Kasumi-1 (cell line): ENCODE data around the gene CCDC85B.

Source experiments
- DNase-seq, 2 experiments: peaks; one replicate each; lab custom pipeline; 2025; lab: John Stamatoyannopoulos, UW

Gene CCDC85B

DNA sequence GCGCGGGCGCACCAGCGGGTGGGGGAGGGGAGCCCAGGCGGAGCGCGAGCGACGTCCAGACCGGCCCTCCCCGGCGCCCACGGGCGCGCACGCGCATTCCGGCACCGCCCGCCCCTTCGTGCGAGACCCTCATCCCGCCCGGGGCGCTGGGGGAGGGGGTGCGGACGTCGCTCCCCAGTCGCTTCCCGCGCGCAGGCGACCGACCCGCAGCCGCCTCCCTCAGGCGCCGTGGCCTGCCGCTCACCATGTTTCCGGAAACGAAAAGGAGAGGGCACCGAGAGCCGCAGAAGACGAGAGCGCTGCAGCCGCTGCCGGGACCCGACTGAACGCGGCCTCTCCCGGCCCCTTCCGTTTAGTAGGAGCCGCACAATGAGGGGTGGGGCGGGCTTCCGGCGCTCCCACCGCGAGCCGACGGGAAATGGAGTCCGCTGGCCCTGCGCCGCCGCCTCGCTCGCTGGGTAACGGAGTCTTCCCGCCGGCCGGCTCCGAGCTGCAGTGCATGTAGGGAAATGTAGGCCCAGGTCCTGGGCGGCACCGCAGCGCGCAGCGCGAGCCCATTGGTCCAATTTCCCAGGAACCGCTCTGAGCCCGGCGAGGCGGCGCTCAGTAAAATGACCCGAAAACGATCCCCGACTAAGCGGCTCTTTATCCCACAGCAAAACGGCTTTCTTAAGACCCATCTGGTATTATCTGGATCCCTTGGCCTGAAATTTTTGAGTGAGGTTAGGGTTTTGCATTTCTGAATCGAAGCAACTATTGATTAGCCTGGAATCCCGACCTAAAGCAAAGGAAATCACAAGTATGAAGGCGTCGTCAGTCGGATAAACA is 32.4 kb upstream of the CCDC85B start, which contains the start of gene CFL1:
TSS of gene CFL1 (minus strand) at position 328 of the 828 bp plus-strand sequence. CDS start at position 247, 81 bp downstream.
- peak; percentile 96 to 97 for DNase-seq

DNA sequence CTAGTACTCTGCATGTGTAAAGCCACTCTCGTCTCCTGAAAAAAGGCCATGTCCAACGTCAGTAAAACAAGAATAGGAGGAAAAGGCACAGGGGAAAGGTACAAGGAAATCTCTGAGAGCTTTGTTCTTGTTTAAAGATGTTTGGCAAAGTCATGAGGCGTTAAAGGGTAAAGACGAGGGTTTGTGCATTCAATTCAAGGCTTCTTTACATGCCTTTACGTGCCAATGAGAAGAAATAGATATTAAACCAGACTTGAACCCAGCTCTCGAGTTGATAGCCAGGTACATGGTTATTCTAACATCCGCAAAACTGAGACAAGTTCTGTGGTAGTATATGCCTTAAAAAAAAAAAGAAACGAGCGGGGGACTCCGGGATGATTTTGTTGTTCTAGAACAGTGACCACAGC is 31.8 kb upstream of the CCDC85B start:
- peak; percentile 54 to 63 for DNase-seq

DNA sequence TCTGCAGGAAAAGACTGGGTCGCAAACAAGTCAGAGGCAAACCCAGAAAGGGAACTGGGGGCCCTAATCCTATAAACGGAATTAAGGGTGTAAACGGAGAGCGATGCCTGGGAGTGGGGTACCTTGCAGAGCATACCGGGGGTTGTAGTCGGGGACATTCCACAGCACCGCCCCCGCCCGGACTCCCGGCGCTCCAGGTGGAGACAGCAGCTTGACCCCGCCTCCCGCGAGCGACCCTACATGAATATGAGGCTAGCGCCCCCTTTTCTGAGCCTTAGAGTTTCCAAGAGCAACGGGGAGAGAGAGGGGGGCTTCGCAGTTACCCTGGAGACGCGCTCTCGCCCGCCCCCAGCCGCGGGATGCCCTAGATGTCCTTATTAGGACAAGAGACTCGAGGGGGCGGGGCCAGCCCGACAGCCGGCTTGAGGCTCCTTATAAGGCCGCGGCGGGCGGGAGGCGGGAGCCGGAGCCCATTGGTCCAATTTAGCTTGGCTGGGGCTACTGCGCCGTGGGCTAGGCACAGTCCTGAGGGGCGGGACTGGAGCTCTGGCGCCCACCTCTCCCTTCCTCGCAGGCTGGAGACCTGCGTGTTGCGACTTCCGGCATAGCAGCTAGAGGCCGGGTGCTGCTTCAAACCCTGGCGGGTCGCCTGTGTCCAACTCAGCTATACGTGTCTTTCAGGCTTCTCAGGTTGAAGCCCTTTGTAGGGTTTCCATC is 31.2 kb upstream of the CCDC85B start:
- peak; percentile 97 to 98 for DNase-seq

DNA sequence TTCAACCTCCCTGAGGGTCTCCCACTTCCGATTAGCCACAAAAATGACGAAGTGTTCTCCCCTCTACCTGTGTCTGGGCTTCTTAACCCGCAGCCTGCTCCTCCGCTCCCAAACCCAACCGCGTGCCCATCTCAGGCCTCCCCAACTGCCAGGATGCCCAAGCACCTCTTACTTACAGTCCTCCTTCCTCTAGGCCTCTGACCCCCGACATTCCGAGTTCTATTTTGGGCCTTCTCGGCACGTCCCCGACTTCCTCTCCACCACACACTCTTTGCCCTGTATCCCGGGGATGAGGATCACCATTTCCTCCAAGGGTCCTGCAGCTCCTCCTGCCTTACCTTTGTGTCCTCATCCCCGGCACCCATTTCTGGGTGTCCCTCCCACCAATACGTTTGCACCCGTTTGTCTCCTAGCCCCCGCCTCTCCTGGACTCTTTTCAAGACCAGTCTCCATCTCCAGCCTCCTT is 30.6 kb upstream of the CCDC85B start:
- peak; percentile 50 to 69 for DNase-seq

DNA sequence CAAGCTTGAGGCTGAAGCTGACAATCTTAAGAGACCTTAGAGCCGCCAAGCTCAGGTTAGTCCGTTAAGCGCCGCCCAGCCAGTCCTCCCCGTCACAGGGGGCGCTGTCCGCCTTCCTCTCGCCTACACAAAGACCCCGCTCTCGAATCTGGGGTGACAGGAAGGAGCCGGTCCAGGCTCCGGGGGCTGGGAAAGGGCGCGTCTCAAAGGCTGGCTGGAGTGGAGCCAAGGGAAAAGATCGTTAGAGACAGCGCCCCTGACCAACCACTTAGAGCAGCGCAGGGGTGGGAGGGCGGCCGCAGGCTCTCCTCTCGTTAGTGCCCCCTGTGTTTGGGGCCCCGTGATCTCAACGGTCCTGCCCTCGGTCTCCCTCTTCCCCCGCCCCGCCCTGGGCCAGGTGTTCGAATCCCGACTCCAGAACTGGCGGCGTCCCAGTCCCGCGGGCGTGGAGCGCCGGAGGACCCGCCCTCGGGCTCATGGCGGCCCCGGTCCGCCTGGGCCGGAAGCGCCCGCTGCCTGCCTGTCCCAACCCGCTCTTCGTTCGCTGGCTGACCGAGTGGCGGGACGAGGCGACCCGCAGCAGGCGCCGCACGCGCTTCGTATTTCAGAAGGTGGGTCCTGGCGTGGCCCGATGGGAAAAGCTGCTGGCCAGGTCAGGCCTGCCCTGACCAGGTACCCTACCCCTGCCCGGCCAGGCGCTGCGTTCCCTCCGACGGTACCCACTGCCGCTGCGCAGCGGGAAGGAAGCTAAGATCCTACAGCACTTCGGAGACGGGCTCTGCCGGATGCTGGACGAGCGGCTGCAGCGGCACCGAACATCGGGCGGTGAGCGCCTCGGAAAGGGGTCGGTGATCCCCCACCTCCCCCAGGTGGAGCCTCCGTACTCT is 30.0 kb upstream of the CCDC85B start, which contains the start of gene MUS81:
TSS of gene MUS81 (plus strand) at position 156 of the 887 bp plus-strand sequence. CDS start at position 477, 321 bp downstream.
- peak; percentile 98 to 99 for DNase-seq

DNA sequence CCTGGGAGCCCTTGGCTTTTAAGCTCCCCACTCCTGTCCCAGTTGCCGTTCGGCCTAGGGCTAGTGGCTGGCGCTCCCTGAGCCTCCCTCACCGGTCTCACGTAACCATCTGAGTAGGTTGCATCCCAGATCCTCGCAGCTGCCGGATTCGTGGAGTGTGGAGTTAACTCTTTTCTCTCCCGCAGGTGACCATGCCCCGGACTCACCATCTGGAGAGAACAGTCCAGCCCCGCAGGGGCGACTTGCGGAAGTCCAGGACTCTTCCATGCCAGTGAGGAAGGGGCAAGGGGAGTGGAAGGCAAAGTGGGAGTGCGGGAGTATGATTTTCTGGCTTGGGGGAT is 29.3 kb upstream of the CCDC85B start:
- no peak for DNase-seq

DNA sequence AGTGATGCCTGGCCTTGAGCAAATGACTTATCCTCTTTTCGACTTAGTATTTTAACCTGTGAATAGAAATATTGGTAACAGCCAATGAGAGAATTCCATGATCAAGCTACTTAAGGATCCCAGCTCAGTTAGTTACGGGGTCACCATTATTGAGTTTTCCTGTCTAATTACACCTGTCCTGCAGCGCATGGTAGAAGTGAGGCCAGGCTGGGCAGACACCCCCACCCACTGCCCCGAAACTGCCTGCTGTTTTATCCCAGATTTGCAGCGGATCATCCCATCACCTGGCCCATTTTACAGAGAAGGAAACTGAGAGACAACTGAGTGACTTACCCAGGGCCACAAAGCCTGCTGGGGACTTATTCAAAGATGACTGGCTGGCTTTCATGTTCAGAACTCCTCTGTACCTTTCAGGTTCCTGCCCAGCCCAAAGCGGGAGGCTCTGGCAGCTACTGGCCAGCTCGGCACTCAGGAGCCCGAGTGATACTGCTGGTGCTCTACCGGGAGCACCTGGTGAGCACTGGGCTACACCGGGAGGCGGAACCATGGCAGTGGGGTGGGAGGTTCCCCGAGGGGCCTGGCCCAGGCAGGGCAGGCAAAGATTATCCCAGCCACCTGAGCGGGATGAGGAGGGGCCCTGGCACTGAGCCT is 28.8 kb upstream of the CCDC85B start:
- DNase-seq: no peak

DNA sequence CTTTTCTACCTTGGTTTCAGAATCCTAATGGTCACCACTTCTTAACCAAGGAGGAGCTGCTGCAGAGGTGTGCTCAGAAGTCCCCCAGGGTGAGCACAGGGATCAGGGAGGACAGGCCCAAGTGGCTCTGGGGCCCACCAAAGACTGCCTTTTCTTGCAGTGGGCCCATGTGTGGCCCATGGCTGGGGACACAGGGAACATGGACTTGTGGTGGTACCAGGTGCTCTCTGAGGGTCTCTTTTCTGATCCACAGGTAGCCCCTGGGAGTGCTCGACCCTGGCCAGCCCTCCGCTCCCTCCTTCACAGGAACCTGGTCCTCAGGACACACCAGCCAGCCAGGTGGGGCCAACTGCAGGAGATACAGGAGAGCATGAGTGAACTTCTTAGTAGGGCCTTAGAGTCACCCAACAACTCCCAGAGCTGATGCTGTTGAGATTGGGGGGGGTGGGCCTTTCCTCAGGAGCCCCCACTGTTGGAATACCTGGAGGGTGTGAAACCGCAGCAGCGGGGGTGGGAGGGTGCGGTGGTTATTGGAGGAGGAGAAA is 28.2 kb upstream of the CCDC85B start:
- no peak for DNase-seq

DNA sequence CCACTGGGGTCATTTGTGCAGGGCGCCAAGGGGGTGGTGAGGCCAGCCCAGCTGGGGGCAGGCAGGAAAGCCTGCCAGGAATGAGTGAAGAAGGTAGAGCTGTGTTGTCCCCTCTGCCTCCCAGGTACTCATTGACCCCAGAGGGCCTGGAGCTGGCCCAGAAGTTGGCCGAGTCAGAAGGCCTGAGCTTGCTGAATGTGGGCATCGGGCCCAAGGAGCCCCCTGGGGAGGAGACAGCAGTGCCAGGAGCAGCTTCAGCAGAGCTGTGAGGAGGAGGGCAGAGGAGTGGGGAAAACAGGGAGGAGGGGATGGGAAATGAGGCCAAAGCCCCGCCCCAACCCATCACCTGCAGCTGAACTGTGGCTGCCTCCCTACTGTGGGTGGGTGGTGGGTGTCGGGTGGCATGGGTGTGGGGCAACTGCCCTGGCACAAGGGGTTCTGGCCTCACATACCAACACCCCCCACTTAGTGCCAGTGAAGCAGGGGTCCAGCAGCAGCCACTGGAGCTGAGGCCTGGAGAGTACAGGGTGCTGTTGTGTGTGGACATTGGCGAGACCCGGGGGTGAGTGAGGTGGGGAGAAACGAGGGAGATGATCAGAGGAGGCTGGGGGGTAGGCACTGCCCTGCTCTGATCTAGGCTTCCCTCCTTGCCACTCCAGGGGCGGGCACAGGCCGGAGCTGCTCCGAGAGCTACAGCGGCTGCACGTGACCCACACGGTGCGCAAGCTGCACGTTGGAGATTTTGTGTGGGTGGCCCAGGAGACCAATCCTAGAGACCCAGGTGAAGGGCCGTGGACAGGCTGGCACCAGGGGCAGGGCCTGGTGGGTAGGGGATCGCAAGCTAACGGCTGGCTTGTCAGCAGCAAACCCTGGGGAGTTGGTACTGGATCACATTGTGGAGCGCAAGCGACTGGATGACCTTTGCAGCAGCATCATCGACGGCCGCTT is 27.3 kb upstream of the CCDC85B start:
- no peak for DNase-seq

DNA sequence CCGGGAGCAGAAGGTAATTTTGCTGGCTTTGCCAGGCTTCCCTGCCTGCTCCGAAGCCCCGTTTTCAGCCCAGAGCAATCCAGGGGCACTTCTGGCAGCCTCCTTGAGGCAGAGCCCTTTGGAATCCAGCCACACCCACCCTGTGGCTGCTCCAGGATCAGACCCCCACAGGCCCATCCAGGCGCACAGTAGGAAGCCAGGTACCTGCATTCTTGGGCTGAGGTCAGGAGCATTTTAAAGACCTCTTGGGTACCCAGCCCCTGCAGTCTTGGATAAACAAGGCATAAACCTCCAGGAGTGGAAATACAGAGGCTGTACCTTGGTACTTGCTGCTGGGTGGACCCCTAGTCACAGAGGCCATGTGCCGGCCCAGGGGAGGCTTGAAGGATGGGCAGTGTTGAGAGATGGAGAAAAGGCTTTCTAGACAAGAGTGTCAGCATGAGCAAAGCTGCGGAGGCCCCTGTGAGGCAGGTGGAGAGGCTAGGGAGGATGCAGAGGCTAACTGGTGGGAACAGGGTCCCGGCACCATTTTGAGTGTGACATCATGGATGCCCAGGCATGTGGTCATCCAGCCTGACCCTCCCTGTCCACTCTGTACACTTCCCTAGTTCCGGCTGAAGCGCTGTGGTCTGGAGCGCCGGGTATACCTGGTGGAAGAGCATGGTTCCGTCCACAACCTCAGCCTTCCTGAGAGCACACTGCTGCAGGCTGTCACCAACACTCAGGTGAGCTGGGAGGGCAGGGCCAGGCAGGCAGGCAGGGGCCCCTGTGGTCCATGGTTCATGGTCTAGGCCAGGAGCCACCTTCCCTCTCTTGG is 26.4 kb upstream of the CCDC85B start:
- no peak for DNase-seq

DNA sequence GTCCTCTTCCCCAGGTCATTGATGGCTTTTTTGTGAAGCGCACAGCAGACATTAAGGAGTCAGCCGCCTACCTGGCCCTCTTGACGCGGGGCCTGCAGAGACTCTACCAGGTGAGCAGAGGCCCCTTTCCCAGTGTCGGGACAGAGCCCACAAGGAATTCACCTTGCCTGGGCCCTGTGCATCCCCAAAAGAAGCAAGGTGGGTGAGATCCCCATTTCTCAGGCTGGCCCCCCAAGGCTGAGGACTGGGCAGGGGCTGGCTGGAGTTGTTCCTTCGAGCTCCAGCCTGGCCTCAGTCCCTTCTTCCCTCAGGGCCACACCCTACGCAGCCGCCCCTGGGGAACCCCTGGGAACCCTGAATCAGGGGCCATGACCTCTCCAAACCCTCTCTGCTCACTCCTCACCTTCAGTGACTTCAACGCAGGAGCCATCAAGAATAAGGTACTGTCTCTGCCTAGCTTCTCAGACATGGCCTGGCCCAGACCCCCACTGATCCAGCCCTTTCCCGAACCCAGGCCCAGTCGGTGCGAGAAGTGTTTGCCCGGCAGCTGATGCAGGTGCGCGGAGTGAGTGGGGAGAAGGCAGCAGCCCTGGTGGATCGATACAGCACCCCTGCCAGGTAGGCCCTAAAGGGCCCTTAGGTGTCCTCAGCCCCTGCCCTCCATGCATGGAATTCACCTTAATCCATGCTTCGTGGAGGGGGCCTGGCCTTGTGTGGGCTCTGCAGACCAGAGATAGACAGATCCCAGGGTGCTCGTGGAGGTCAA is 25.6 kb upstream of the CCDC85B start:
- DNase-seq: no peak

DNA sequence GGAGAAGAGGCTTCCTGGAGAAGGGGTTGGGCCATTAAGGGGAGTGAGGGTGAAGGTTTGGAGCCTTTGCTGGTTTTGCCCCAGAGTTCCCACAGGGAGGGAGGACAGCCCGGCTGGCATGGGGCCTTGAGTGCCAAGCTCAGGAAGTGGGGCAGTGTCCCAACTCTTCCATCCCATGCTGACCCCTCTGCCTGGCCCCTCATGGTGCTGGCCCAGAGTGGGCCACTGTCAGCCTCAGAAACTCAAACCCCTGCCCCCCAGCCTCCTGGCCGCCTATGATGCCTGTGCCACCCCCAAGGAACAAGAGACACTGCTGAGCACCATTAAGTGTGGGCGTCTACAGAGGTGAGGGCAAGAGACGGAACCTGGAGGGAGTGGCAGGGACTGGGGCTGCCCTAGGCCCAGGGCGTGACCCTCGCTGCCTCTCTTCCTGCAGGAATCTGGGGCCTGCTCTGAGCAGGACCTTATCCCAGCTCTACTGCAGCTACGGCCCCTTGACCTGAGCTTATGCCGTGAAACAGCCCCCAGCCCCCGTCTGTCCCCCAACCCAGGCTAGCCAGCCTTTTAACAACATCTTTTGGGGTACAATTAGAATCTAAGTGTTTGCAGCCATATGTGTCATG is 24.8 kb upstream of the CCDC85B start:
- no peak for DNase-seq

DNA sequence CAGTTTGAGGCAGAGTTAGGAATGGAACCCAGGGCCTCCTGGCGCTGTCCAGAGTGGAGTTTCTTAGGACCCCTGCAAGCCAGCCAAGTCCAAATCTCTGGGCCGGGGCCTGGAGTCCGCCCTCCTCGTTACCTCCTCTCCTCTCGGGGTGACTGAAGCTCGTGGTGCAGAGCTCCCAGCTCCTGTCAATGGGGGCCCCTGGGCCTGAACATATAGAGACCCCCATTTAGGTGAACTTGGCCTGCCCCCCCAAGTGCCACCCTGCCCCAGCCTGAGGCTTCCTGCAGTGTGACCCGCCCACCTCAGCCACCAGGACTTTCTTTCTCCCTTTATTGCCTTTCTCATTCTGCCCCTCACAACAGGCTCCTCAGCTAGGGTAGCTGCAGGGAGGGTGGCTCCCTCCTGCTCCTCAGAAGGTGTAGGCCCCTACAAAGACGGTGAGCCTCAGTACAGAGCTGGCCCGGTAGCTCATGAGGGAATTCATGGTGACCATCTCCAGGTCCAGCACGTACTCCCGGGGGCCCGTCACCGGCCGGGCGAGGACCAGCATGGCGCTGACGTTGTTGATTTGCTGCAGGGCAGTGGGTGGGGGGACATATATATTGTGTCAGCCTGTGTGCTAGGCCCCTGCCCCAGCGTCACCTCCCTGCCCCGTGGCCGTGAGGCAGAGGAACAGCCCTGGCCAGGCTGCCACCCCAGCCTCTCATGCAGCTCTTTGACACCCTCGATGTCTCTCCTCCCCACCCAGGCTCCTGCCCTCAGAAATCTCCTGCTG is 23.8 kb upstream of the CCDC85B start:
- DNase-seq: no peak

DNA sequence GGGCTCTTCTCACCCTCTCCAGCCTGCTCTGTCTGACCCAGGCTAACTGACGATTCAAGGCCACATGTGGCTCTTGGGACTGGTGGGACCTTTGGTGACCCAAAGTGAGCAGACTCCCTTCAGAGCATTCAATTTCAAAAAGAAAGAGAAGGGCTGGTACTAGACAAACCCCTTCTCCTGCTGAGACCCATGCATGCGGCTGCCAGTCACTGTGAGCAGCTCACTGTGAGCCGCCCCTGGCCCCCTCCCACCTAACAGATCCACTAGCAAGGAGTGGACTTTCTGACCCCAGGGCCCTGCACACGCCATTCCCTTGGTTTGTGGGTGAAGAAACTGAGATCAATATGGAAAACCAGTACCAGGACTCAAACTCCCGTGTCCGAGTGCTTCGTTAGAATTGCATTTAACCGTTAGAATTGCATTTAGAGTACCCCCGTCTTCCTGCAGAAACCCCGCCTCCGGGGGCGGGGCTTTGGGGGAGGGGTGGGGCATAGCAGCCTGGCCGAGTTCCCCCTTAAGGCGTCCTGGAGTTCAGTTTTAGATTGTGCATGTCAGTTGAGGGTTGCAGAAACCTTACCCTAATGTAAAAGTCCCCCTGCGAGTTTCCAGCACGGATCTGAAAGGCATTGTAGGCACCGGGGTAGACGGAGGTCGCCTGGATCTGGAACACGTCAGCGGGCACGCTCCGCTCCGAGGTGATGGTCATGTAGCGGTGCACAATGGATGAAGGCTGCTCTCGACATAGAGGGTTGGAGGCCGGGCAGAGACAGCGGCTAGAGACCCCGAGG is 23.0 kb upstream of the CCDC85B start:
- DNase-seq: no peak

DNA sequence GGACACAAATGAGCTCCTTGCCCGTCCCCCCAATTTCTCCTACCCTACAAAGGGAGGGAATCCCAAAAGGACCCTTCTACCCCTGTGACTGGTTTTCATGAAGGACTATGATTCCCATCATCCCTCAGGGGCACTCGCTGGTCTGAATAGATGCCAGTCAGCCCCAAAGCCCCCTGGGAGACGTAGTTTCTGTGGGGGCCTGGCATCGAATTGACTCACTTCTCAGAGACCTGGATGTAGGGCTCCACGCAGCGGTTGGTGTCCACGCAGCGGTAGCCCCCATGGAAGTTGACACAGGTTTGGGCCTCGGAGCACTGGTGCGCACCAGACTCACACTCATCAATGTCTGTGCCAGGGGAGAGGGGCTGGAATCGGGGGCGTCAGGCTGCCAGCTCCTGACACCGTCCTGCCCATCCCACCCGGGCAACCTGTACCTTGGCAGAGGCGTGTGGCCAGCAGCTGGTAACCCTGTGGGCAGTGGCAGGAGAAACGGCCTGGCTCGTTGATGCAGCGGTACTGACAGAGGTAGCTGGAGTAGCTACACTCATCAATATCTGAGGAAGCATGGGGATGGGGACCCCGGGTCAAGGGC is 22.3 kb upstream of the CCDC85B start:
- DNase-seq: peak; percentile 25 to 43

DNA sequence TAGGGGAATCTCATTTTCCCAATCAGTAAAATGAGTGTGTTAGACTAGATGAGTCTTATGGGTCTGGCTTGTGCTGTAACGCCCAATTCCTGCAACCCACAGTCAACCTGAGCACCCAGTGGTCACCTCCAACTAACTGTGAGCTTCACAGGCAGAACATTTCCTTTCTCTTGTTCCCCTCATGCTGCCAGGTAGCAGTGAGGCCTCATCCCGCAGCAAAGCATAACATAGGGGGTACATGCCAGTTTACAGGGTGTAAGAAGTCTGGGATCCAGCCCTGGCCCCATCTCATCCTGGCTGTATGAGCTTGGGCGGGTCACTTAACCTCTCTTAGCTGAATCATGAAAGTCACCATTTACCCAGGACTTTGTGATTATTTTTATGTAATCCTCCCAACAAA is 21.6 kb upstream of the CCDC85B start:
- no peak for DNase-seq
